ENCODE results near the gene CFAP74. TPM values are rescaled to one million over a fixed set of nuclear protein-coding genes. Genes with fewer than 3 reads are reported as not detected.

The CFAP74 gene
- polyA plus RNA-seq, 1 donor: 0.76 TPM

- no peak for DNase-seq
These were observed 31.9 kb downstream of the CFAP74 start for GRCh38 chr1:1971688-1972087.

- no peak for DNase-seq
These were observed 32.6 kb downstream of the CFAP74 start for GRCh38 chr1:1971017-1971416.

- no peak for DNase-seq
These were observed 33.5 kb downstream of the CFAP74 start for GRCh38 chr1:1969953-1970716.

- DNase-seq: no peak
These were observed 34.1 kb downstream of the CFAP74 start for GRCh38 chr1:1969505-1969900.

DNA sequence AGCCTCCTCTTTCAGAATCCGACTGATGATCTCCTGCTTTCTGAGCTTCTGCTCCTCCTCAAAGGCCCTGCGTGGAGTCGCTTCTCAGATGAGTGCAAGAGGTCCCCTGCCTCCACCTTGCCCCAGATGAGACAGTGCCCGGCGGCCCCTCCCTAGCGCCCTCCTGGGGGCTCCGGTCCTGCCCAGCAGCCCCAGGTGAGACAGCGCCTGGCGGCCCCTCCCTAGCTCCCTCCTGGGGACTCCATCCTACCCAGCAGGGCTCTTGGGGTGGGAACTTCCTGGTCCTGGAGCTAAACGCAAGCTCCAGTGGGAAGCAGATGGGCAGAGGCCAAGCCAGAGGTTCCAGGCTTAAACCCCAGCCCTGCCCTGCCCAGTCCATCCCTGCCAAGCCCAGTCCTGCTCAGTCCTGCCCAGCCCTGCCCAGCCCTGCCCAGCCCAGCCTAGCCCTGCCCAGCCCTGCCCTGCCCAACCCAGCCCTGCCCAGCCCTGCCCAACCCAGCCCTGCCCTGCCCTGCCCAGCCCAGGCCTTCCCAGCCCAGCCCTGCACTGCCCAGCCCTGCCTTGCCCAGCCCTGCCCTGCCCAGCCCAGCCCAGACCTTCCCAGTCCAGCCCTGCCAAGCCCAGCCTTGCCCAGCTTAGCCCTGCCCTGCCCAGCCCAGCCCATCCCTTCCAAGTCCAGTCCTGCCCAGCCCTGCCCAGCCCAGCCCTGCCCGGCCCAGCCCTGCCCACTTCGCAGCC, 34.6 kb downstream of the CFAP74 start:
- no peak for DNase-seq

GRCh38 chr1:1967879-1968278, 35.7 kb downstream of the CFAP74 start:
- DNase-seq: no peak

GRCh38 chr1:1967151-1967550, 36.4 kb downstream of the CFAP74 start:
- DNase-seq: no peak

GRCh38 chr1:1966071-1966740, 37.4 kb downstream of the CFAP74 start:
- no peak for DNase-seq

GRCh38 chr1:1965546-1965945, 38.0 kb downstream of the CFAP74 start:
- no peak for DNase-seq

GRCh38 chr1:1964811-1965210, 38.8 kb downstream of the CFAP74 start:
- DNase-seq: no peak

DNA sequence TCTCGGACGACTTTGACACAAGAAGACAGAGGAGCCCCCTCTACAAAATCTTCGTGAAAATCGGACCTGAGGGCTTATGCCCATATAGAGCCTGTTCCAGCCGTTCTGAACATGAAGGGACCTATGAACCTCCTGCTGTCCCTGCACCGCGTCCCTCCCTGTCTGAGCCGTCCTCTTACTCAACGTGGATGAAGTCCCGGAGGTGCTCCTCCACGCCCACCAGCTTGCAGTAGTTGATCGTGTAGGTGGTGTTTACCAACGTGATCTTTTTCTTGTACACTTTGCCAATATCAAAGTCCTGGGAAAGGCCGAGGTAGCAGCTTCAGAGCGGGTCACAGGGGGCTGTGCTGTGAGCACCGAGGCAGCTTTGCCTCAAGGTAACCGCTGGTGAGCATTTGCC, 40.0 kb downstream of the CFAP74 start:
- no peak for DNase-seq

GRCh38 chr1:1962752-1963151, 40.8 kb downstream of the CFAP74 start:
- no peak for DNase-seq

DNA sequence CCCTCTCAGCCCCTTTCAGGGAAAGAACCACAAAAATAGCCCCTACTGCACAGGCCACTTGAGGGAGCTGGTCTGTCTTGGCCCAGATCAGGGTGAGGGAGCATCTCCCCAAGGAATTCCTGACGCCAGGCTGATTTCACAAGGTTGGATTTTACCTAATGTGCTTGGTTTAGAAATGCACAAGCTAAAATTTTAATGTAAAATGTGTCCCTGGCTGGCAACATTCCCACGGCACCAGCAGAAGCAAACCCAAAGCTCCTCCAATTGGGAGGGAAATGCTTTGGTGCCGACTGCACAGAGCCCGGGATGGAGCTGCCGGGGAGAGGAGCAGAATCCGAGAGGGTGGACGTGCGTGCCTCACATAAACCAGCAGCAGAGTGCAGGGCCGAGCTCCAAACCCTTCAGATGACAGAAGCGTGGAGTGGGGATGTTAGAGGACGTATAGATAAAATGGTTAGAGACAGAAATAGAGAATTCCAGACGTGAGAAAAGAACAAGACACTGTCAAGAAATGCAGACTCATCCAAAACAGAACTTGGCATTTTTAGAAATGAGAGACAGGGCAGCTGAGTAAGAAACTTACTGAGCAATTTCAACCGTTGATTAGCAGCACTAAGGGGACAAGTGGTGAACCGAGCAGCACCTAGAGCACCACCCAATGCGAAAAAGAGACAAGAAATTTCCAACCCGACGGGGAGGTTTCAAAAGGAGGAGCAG, 42.9 kb downstream of the CFAP74 start:
- no peak for DNase-seq

DNA sequence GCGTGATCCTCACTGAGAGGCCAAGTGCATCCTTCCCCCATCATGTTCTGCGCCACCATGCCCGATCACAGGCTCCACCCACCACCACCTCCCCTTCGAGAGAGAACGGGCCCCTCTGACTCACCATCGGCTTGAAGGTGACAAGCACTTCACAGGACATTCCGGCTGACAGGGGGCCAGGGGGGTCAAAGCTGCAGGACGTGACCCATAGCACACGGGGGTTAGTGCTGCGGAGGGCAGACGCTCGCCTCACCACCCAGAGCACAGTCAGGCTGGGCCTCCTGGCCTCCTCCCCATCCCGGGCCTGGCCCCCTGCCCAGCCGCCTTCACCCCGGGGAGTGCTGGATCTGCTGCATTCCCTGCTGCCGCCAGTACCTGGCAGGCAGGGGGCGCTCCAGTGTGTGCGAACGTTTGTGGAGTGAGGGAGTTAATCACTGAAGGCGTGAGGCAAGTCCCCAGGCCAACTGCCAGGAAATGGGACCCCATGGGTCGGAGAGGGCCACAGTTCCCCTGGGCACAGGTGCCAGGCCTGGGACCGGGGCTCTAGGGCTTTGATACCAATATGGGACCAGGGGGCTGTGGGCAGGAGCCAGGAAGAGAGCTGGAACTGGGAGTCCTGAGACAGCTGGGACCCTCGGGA, 43.6 kb downstream of the CFAP74 start:
- DNase-seq: peak; percentile 77

DNA sequence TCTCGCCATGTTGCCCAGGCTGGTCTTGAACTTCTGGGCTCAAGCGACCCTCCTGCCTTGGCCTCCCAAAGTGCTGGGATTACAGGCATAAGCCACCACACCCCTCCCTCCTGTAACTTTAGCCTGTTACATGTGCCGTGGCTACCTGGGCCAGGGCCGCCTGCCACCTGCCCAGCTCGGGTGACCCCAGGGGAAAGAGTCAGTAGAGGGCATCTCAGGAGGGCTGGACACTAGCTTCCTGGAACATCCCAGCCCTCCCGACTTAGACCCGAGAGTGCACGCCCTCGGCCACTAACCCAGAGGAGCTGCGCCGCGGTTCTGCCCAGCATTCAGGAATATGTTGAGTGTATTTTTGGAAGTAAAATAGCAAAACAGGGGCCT, 44.1 kb downstream of the CFAP74 start:
- no peak for DNase-seq

- no peak for DNase-seq
These were observed 45.5 kb downstream of the CFAP74 start for GRCh38 chr1:1958071-1958541.

- no peak for DNase-seq
These were observed 46.0 kb downstream of the CFAP74 start for GRCh38 chr1:1957533-1957961.

GRCh38 chr1:1956586-1957532, 46.7 kb downstream of the CFAP74 start:
- DNase-seq: no peak

GRCh38 chr1:1956101-1956500, 47.5 kb downstream of the CFAP74 start:
- DNase-seq: no peak

DNA sequence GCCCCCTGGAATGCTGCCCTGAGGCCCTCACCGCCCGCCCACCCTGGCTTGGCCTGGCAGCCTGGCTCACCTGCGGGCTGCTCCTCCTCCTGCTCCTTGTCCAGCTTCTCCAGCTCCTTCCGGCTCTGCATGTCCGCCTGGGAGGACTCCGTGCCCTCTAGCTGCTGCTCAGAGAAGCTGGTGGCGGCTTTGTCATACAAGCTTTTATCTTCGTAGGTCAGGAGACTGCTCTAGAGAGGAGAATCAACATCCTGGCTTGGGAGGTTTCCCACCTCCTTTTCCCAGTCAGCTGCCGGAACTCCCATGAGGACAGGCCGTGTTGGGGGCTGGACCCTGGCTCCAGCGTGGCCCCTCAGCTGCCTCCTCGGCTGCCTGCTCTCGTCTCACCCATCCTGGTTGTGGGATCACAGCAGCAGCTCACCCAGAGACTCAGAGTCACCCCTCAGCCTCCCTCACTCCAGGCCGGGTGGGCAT, 47.9 kb downstream of the CFAP74 start:
- DNase-seq: no peak

Measured in left kidney (tissue), 2 donors.